ENCODE data around the gene GOLGA8K.
"Not testable (repeated sequence)": the region's sequence is repeated elsewhere in the genome, so short reads cannot be mapped to it uniquely, and the experiment has no call there.

Gene GOLGA8K, protein sequence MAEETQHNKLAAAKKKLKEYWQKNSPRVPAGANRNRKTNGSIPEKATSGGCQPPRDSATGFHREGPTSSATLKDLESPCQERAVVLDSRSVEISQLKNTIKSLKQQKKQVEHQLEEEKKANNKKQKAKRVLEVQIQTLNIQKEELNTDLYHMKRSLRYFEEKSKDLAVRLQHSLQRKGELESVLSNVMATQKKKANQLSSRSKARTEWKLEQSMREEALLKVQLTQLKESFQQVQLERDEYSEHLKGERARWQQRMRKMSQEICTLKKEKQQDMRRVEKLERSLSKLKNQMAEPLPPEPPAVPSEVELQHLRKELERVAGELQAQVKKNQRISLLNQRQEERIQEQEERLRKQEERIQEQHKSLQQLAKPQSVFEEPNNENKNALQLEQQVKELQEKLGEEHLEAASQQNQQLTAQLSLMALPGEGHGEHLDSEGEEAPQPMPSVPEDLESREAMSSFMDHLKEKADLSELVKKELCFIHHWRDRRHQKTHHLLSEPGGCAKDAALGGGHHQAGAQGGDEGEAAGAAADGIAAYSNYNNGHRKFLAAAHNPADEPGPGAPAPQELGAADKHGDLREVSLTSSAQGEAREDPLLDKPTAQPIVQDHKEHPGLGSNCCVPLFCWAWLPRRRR

DNA sequence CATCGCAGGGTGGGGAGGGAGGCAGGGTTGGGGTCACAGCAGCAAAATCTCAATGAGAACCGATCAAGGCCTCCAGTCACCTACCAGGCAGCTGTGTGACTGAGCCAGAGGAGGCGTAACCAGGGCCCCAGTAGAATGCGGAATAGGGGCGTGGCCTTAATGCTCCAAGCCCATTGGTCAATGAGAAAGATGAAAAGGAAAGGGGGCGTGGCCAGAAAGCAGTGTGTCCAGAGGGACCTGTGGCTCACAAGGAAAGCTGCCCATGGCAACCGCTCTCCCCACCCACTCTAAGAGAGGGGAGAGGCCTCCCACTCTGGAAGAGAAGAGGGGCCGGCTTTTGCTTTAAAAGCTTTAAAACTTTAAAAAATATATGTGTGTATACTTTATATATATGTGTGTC is at the start of gene GOLGA8K:
Gene GOLGA8K (minus strand): TSS at position 101 of the 400 bp plus-strand sequence. CDS start 98 bp downstream, at position 3.
- not testable (repeated sequence) for H3K36me3 ChIP-seq (ENCODE audit: control insufficient read depth in 2 of 2, insufficient read depth in 2 of 2, low read length in 2 of 2); H3K4me1 ChIP-seq (ENCODE audit: control insufficient read depth in 2 of 2, insufficient read depth in 2 of 2, low read length in 2 of 2); H3K9me3 ChIP-seq (ENCODE audit: control insufficient read depth in 2 of 2, low read length in 2 of 2); H3K4me3 ChIP-seq (ENCODE audit: low read length in 2 of 2); H3K9ac ChIP-seq (ENCODE audit: low read depth in 1 of 2, low read length in 2 of 2); H3K27ac ChIP-seq (ENCODE audit: low read depth in 2 of 2, low read length in 2 of 2); H3K27me3 ChIP-seq (ENCODE audit: control insufficient read depth in 2 of 2, insufficient read depth in 2 of 2, low read length in 2 of 2)

DNA sequence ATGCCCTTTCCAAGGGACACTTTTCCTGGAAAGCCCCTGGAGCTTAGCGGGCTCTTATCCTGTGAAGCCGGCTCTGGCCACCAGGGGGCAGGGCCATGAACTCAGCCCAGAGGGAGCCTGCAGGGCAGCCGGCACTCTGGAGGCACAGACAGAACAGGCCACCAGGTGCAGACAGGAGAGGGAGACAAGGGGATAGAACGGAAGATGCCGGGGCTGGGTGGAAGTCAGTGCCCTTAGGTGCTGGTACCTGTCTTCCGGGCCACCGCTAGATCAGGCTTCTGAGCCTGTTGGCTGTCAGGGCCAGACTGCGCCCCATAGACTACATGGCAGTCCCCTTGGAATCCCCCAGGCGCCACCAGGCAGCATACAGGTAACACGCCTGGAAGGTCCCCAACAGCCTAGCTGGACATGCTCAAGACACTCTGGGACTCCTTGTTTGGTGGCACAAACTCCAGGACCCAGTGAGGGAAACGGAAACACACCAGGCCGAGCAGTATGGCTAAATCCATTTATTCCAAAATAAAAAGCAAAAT is 37.4 kb upstream of the GOLGA8K start:
- H3K9ac ChIP-seq (ENCODE audit: low read depth in 1 of 2, low read length in 2 of 2); H3K36me3 ChIP-seq (ENCODE audit: control insufficient read depth in 2 of 2, insufficient read depth in 2 of 2, low read length in 2 of 2); H3K27ac ChIP-seq (ENCODE audit: low read depth in 2 of 2, low read length in 2 of 2); H3K9me3 ChIP-seq (ENCODE audit: control insufficient read depth in 2 of 2, low read length in 2 of 2); H3K4me3 ChIP-seq (ENCODE audit: low read length in 2 of 2); H3K4me1 ChIP-seq (ENCODE audit: control insufficient read depth in 2 of 2, insufficient read depth in 2 of 2, low read length in 2 of 2); H3K27me3 ChIP-seq (ENCODE audit: control insufficient read depth in 2 of 2, insufficient read depth in 2 of 2, low read length in 2 of 2): not testable (repeated sequence)

- H3K9me3 ChIP-seq (ENCODE audit: control insufficient read depth in 2 of 2, low read length in 2 of 2); H3K27me3 ChIP-seq (ENCODE audit: control insufficient read depth in 2 of 2, insufficient read depth in 2 of 2, low read length in 2 of 2); H3K27ac ChIP-seq (ENCODE audit: low read depth in 2 of 2, low read length in 2 of 2); H3K9ac ChIP-seq (ENCODE audit: low read depth in 1 of 2, low read length in 2 of 2); H3K4me3 ChIP-seq (ENCODE audit: low read length in 2 of 2); H3K4me1 ChIP-seq (ENCODE audit: control insufficient read depth in 2 of 2, insufficient read depth in 2 of 2, low read length in 2 of 2); H3K36me3 ChIP-seq (ENCODE audit: control insufficient read depth in 2 of 2, insufficient read depth in 2 of 2, low read length in 2 of 2): not testable (repeated sequence)
Measured at GRCh38 chr15:32434102-32434963, 31.2 kb upstream of the GOLGA8K start.

- H3K27me3 ChIP-seq (ENCODE audit: control insufficient read depth in 2 of 2, insufficient read depth in 2 of 2, low read length in 2 of 2); H3K4me3 ChIP-seq (ENCODE audit: low read length in 2 of 2); H3K9me3 ChIP-seq (ENCODE audit: control insufficient read depth in 2 of 2, low read length in 2 of 2); H3K4me1 ChIP-seq (ENCODE audit: control insufficient read depth in 2 of 2, insufficient read depth in 2 of 2, low read length in 2 of 2); H3K36me3 ChIP-seq (ENCODE audit: control insufficient read depth in 2 of 2, insufficient read depth in 2 of 2, low read length in 2 of 2); H3K27ac ChIP-seq (ENCODE audit: low read depth in 2 of 2, low read length in 2 of 2); H3K9ac ChIP-seq (ENCODE audit: low read depth in 1 of 2, low read length in 2 of 2): not testable (repeated sequence)
Measured at GRCh38 chr15:32427635-32428034, 24.5 kb upstream of the GOLGA8K start.

- H3K9ac ChIP-seq (ENCODE audit: low read depth in 1 of 2, low read length in 2 of 2); H3K27me3 ChIP-seq (ENCODE audit: control insufficient read depth in 2 of 2, insufficient read depth in 2 of 2, low read length in 2 of 2); H3K36me3 ChIP-seq (ENCODE audit: control insufficient read depth in 2 of 2, insufficient read depth in 2 of 2, low read length in 2 of 2); H3K9me3 ChIP-seq (ENCODE audit: control insufficient read depth in 2 of 2, low read length in 2 of 2); H3K4me3 ChIP-seq (ENCODE audit: low read length in 2 of 2); H3K4me1 ChIP-seq (ENCODE audit: control insufficient read depth in 2 of 2, insufficient read depth in 2 of 2, low read length in 2 of 2); H3K27ac ChIP-seq (ENCODE audit: low read depth in 2 of 2, low read length in 2 of 2): not testable (repeated sequence)
Measured at GRCh38 chr15:32426511-32426910, 23.4 kb upstream of the GOLGA8K start.

- H3K36me3 ChIP-seq (ENCODE audit: control insufficient read depth in 2 of 2, insufficient read depth in 2 of 2, low read length in 2 of 2); H3K9me3 ChIP-seq (ENCODE audit: control insufficient read depth in 2 of 2, low read length in 2 of 2); H3K4me1 ChIP-seq (ENCODE audit: control insufficient read depth in 2 of 2, insufficient read depth in 2 of 2, low read length in 2 of 2); H3K9ac ChIP-seq (ENCODE audit: low read depth in 1 of 2, low read length in 2 of 2); H3K27me3 ChIP-seq (ENCODE audit: control insufficient read depth in 2 of 2, insufficient read depth in 2 of 2, low read length in 2 of 2); H3K4me3 ChIP-seq (ENCODE audit: low read length in 2 of 2); H3K27ac ChIP-seq (ENCODE audit: low read depth in 2 of 2, low read length in 2 of 2): not testable (repeated sequence)
Measured at GRCh38 chr15:32407903-32408302, 4.8 kb upstream of the GOLGA8K start.

- not testable (repeated sequence) for H3K4me1 ChIP-seq (ENCODE audit: control insufficient read depth in 2 of 2, insufficient read depth in 2 of 2, low read length in 2 of 2); H3K4me3 ChIP-seq (ENCODE audit: low read length in 2 of 2); H3K9me3 ChIP-seq (ENCODE audit: control insufficient read depth in 2 of 2, low read length in 2 of 2); H3K27me3 ChIP-seq (ENCODE audit: control insufficient read depth in 2 of 2, insufficient read depth in 2 of 2, low read length in 2 of 2); H3K27ac ChIP-seq (ENCODE audit: low read depth in 2 of 2, low read length in 2 of 2); H3K9ac ChIP-seq (ENCODE audit: low read depth in 1 of 2, low read length in 2 of 2); H3K36me3 ChIP-seq (ENCODE audit: control insufficient read depth in 2 of 2, insufficient read depth in 2 of 2, low read length in 2 of 2)
Measured at GRCh38 chr15:32396522-32396921, 6.6 kb downstream of the GOLGA8K start.

DNA sequence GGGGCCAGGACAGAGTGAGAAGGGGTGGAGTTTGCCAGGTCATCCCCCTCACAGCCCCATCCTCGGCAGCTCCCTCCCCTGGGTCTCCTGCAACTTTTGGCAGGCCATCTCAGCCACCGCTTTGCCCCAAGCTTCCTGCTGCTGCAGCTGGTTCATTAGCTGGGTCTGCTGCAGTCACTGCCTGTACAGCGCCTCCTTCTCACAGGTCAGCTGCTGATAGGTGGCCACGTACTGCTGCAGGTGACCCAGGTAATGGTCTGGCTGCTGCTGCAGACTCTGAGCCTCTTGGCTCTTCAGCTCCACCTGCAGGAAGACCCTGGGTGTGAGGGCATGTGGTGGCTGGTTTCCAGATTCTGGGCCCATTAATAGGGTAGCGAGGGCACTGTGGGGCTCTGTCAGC is 8.3 kb downstream of the GOLGA8K start:
- H3K27ac ChIP-seq (ENCODE audit: low read depth in 2 of 2, low read length in 2 of 2); H3K9me3 ChIP-seq (ENCODE audit: control insufficient read depth in 2 of 2, low read length in 2 of 2); H3K4me1 ChIP-seq (ENCODE audit: control insufficient read depth in 2 of 2, insufficient read depth in 2 of 2, low read length in 2 of 2); H3K4me3 ChIP-seq (ENCODE audit: low read length in 2 of 2); H3K36me3 ChIP-seq (ENCODE audit: control insufficient read depth in 2 of 2, insufficient read depth in 2 of 2, low read length in 2 of 2); H3K9ac ChIP-seq (ENCODE audit: low read depth in 1 of 2, low read length in 2 of 2); H3K27me3 ChIP-seq (ENCODE audit: control insufficient read depth in 2 of 2, insufficient read depth in 2 of 2, low read length in 2 of 2): not testable (repeated sequence)

GRCh38 chr15:32388050-32388648 is 14.9 kb downstream of the GOLGA8K start:
- H3K36me3 ChIP-seq (ENCODE audit: control insufficient read depth in 2 of 2, insufficient read depth in 2 of 2, low read length in 2 of 2); H3K4me1 ChIP-seq (ENCODE audit: control insufficient read depth in 2 of 2, insufficient read depth in 2 of 2, low read length in 2 of 2); H3K27me3 ChIP-seq (ENCODE audit: control insufficient read depth in 2 of 2, insufficient read depth in 2 of 2, low read length in 2 of 2); H3K9ac ChIP-seq (ENCODE audit: low read depth in 1 of 2, low read length in 2 of 2); H3K4me3 ChIP-seq (ENCODE audit: low read length in 2 of 2); H3K27ac ChIP-seq (ENCODE audit: low read depth in 2 of 2, low read length in 2 of 2); H3K9me3 ChIP-seq (ENCODE audit: control insufficient read depth in 2 of 2, low read length in 2 of 2): not testable (repeated sequence)
